Activated CD4-positive, CD25-positive, alpha-beta regulatory T cell treated with anti-CD3 and anti-CD28 coated beads, Interleukin-2, amount 50 U/mL, for 24 hours (primary cell): ENCODE measurements around the gene PPP1R9B.

Source experiments
- ATAC-seq, 2 donors: fragments of 150-1000 bp; cut with Tn5 transposase; one replicate each; pipeline ENCODE4 v1.10.0; 2021; ENCODE audit warnings: mild to moderate bottlenecking in 1 of 2, moderate library complexity in 1 of 2

Gene PPP1R9B

DNA sequence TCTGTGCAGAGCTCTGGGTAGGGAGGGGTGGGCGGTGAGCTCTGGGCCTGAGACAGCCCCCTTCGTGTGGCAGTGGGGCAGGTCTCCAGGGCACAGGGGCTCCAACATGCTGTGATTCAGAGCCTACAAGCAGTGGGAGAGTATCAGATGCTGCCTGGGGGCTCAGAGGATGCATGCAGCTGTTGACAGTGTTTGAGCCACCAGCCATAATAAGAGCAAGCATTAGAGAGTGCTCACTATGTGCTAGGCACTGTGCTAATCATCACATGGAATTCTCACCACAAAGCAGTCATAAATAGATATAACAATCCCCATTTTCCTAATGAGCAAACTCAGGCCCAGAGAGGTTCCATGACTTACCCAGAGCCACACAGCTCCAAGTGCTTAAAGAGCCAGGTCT, 47.2 kb downstream of the PPP1R9B start:
- no peak for ATAC-seq

DNA sequence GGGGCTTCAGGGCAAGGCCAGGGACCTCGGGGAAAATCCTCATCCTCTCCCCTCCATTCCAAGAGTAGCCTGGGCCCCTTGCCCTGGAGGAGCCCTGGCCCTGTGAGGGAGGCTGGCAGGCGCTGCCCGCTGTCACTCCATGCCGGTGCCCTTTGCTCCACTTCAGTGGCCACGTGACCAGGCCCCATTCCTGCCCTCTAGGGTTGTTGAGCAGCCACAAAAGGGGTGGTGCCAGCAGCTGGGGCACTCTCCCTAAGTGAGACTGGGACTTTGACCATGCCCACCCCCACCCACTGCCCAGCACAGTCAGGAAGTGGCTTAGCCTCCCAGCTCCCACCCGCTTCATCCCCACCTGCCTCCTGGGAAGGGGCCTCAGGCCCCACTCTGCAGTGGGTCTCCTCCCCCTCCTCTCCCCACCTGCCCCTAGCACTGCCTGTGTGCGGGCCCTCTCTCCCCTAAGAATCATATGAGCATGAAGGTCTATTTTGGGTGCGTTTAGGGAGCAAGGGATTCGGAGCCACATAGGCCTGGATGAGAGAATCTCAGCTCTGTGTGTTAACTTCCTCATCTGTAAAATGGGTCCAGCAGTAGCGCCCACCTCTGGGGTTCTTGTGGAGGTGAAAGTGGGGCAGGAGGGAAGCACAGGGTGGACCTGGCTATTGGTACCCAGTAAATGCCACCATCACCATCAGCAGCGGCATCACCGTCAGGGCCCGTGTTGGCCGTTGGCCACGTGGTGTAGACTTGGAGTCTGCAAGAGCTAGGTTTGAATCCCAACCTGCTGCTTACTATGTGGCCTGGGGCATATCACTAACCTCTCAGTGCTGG, 48.1 kb downstream of the PPP1R9B start:
- no peak for ATAC-seq

DNA sequence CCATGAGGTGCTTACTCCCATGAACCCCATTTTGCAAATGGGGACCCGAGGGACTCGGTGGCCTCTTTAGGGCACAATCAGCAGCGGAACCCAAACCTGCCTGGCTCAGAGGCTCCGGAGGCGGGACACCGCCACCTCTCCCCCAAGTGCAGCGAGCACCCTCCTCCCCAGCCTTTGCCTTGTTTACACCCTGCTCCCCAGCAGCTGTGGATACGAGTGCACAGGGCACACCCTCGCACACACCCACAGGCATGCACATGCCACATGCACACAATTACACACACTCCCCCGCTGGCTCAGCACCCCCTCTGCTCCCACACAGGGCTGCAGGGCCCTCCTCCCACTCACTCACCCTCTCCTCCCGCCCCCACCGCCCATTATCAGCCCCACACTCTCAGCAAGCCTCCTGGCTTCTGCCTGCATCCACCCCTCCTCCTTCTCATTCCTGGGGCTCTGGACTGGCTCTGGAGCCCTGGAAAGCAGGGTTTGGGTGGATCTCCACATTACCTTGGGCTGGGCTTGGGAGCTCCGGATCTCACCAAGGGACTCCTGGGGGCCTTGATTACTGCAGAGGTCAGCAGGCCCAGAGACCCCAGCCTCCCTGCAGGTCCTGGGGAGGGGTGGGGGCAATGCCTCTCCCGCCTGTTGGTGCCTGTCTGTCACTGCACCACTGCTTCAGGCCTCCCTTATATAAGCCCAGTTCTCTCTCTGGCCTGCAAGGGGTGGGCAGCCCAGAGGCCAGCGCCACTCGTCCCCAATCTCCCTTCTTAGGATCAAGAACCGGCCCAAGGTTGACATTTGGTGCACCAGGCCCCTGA, 48.9 kb downstream of the PPP1R9B start:
- ATAC-seq: no peak

DNA sequence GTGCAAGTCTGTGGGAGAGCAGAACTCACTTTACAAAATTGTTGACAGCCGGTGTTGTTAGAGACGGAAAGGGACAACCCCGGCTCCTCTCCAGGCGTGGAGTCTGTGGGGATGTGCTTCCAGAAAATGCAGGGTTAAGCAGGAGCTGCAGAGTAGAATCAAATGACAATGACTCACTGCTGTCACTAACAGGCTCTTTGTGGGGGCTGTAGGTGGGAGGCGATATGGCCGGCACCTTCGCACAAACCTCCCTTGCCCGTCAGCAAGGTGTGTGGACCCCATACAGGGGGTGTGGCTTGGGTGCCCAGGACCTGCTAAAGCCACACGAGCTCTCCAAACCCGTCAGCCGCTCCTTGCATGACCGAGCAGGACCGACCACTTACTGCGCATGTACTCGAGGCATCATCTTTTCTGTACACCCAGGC, 49.5 kb downstream of the PPP1R9B start:
- no peak for ATAC-seq

DNA sequence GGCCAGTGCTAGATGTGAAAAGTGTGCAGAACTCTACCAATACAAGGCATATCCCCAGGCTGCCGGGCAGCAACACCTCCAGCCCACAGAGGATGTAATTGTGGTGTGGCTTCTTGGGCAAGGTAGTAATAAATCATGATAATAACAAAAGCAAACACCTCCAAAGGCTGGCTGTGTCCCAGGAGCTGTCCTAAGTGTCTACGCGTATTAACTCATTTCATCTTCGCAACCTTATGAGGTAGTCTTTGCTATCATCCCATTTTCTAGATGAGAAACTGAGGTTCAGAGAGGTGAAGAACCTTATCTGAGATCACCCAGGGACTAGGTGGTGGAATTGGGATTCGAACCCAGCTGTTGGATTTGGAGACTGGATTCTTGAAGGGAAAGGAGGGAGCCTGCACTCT, 50.0 kb downstream of the PPP1R9B start:
- no peak for ATAC-seq

DNA sequence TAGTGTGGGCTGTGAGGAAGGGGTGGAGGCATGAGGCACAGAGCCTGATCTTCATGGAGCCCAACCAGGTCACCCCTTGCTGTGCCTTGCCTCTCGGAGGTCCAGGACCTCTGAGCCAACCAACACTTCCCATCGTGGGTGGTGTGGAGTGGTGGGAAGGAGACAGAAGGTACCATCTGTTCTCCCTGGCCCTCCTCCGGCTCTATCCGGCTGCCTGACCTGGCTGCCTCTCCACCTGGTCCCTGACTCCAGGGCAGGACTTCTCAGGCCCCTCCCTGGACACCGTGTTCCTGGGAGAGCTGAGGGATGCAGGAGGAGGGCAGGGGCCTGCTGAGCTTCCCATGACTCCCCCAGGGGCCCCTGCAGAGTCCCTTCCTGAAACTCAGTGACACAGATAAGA, 51.5 kb downstream of the PPP1R9B start:
- ATAC-seq: no peak

DNA sequence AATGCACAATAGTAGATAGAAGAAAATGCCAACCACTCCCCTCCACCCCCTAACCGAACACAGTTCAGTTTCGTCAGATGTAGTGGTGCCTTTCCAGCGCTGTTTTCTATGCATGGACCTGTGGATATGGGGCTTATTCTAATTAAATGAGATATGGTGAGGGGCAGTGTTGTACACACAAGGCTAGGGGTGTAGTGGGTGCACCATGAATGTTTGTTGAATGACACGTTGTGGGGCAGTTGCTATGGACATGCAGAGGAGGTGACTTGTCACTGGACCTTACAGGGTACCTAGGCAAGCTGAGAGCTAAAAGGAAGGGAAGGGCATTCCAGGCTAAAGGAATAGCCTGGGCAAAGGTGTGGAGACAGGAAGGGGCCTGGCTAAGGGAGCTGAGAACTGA, 51.9 kb downstream of the PPP1R9B start:
- ATAC-seq: no peak

DNA sequence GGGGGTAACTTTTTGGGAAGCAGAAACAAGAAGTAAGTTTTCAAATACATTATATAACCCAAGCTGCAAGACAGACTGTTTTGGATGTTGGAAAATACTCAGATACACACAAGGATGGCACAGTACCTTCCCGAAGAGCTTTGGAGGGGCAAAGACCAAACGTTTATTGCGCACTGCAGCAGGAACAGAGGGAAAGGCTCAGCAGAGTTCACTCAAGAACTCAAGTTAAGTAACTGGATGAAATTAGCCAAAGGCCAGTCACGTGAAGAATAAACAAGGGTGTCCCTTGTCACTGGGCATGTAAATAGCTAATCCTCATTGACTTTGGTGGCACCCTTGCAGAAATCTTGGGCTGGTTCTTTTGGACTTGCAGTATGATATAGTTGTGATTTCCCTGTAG, 52.6 kb downstream of the PPP1R9B start:
- ATAC-seq: no peak

DNA sequence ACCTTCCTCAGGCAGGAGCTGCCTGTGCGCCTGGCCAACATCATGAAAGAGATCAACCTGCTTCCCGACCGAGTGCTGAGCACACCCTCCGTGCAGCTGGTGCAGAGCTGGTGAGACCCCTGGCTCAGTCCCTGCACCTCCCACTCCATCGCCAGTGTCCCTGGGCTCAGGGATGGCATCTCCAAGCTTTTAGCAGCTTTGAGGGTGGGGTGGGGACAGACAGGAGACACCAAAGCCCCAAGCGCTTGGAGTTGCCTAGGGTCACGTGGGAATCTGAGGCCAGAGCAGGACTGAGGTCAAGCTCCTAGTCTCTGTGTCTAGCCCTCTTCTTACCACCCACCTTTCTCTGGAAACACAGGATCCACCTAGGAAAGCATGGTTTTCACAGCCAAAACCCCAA, 53.0 kb downstream of the PPP1R9B start:
- no peak for ATAC-seq

DNA sequence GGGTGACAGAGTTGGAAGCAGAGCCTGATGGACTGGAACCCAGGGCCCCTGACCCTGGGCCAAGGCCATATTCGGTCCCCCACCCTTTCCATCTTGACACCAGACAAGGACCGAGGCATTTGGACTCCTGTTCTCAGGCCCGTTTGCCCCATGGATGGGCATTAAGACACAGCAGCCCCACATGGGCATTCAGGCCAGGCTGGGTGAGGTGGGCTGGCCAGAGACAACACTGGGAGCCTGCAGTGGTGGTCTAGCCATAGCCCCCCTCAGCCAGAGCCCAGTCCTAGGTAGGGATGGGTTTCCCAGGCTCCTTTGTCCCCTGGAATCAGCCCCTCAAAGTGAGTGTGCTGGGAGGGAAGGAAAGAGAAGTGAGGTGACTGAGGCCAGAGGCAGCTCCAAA, 53.7 kb downstream of the PPP1R9B start:
- no peak for ATAC-seq

DNA sequence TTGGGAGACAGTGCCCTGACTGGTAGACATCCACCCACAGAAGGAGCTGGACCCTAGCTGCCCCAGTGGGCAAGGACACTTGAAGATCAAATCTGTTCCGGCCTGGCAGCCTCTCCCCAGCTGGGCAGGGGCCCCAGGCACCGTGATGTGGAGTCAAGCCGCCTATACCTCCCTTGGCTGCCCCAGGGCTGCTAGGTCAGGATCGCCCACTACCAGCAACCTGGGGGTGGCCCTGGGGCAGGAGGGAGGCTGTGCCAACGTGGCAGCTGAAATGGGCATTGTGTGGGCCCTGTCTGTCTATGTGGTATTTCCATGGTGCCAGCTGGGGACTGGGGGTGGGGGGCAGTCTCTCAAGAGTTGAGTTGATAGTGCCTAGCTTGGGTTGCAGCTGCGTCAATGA, 54.4 kb downstream of the PPP1R9B start:
- ATAC-seq: no peak

DNA sequence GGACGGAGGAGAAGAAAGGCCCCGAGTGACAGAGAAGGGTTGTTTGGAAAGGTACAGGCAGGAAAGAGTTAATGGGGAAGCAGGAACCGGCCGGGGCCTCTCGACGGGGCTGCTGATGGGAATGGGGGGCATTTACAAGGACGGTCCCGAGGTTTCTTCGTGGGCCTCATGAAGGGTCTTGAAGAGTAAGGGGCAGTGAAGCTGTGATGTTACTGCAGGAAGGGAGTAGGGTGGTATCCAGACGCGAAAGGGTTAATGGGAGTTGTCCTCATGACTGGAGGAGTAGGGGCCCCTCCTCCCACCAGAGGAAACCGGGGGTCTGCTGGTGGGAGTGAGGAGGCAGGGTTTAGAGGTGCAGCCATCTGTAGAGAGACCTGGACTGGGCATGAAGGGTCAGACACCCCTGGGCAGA, 54.8 kb downstream of the PPP1R9B start:
- no peak for ATAC-seq

DNA sequence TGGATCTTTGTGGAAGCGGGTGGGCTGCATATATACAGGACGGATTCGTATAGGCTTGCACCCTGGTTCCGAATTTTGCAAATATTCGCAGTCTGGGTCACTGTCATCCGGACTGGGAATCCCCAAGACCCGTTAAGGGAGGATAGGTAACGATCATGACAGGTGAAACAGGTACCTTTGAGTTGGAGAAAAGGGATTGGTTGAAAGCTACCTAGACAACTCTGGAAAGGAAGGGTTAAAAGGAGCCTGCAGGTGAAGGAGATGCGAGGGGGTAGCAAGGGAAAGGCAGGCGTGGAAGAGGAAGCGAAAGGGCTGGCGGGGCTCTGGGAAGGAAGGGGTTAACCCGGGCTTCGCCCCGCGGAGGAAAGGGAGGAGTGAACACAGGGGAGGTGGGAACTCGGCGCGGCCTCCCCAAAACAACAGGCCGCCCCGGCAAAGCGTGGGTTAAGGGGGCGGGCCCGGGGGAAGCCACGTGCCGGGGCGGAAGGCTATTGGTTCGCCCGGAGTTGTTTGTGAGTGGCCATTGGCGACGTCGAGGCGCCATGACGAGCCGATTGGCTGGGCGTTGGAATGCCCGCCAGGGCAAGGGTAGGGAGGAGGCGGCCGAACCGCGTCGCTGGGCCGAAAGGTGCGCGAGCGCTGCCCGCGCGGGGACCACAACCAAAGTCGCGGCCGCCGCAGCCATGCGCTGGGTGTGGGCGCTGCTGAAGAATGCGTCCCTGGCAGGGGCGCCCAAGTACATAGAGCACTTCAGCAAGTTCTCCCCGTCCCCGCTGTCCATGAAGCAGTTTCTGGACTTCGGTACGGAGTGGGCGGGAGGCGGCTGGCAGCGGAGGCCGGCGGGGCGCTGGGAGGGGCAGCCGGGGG, 55.5 kb downstream of the PPP1R9B start, which contains the start of gene PDK2:
Gene PDK2 (plus strand): TSS at position 599 of the 867 bp plus-strand sequence. CDS start 85 bp downstream, at position 684.
- ATAC-seq: peak; percentile 92 to 93

DNA sequence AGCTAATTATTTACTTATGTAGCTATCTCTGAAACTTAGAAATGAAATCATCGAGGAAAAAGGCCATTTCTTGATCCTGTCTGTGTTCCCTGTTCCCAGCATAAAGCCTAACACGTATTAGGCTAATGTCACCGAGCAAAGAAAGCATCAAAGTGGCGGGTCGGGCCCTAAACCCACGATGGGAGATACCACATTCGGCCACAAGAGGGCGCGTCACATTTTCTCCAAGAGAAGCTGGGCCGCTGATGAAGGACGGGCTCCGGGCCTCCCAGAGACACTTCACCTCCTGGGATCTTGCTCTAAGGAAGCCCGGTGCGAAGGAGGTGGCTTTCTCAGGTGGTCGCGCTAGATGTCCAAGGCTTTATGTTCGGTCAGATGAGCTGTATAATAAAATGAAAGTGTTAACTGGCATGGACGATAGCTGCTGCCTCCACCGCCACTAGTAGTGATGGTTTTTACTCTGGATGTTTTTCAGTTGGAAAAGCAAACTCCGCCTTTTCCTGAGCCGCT, 56.2 kb downstream of the PPP1R9B start:
- peak; percentile 46 to 57 for ATAC-seq

DNA sequence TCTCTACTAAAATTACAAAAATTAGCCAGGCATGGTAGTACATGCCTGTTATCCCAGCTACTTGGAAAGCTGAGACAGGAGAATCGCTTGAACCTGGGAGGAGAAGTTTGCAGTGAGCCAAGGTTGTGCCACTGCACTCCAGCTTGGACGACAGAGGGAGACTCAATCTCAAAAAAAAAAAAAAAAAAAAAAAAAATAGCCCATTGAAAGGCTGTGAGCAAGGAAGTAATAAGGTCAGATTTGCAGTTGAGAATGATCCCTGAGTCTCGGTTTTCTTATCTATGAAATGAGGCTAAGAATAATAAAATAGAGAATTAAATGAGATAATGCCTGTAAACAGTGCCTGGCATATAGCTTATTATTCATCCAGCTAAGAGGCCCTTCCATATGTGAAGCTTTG, 56.7 kb downstream of the PPP1R9B start:
- ATAC-seq: no peak

DNA sequence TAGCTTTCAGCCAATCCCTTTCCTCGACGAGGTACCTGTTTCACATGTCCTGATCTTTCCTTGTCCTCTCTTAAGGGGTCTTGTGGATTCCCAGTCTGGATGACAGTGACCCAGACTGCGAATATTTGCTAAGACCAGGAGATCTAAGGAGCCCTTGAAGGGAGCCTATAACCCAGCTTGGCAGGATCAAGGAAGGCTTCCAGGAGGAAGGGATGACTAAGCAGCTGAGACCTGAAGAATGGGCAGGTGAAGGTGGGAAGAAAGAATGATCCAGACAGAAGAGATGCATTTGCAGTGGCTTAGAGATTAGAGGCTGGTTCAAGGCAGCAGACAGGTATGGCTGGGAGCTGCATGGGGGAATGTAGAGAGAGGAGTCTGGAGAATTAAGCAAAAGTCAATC, 57.2 kb downstream of the PPP1R9B start:
- ATAC-seq: no peak

DNA sequence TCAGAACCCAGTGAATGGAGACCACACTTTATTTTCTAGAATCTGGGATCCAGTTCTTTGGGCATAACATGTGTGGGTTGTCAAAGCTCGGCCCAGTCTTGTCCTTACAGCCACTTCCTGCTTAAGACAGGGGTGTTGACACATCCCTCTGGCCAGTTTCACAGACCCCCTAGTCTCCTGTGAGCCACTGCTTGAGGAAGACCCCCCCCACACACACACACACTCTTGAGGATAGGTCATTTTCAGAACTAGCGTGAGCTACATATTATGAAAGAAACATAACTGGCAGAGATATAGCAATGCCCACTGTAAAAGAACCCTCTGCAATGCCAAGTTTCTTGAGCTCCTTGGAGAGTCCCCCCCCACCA, 58.6 kb downstream of the PPP1R9B start:
- ATAC-seq: no peak

DNA sequence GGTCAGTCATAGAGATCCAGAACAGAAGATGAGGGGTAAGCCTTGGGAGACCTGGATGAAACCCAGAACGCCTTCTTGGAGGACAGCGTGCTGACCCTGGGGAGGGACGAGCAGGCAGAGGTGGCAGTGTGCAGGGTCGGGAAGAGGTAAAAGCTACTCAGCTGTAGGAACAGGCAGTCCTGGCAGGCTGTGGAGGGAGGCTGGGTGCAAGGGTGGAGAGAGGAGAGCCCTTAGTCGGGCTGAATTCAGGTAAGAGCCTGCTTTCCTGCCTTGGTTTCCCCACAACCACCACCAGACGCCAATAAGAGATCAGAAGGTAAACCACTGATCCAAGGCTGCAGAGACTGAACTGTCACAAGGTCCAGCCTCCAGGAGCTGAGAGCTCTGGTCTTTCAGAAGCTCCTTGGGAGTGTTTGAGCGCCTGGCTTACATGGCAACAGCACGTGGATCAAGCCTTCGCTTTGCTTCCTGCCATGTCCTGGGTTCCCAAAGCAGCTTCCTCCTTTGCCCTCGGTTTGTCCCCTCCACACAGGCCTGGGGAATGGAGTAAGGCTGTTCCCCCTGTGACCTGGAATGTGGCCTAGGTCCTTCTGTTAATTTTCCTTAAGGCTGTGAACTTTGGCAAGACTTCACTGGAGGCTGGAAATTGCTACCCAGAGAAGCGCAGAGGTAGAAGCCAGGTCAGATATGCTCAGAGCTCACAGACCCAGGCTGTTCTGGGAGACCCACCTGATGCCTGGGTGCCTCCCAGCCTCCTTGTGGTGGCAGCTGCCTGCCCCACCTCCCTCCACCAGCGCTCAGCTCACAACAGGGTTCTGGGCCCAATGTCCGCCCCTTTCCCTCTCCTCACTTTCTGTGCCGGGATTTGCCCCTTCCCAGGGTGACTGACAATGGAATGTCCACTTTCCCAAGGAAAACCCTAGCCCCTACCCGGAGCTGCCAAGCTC, 59.2 kb downstream of the PPP1R9B start:
- no peak for ATAC-seq

DNA sequence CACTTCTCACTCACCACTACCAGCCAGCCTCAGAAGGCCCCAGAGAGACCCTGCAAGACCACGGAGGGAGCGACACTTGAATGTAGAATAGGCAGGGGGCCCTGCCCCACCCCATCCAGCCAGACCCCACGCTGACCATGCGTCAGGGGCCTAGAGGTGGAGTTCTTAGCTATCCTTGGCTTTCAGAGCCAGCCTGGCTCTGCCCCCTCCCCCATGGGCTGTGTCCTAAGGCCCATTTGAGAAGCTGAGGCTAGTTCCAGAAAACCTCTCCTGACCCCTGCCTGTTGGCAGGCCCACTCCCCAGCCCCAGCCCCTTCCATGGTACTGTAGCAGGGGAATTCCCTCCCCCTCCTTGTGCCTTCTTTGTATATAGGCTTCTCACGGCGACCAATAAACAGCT, 60.4 kb downstream of the PPP1R9B start:
- no peak for ATAC-seq

DNA sequence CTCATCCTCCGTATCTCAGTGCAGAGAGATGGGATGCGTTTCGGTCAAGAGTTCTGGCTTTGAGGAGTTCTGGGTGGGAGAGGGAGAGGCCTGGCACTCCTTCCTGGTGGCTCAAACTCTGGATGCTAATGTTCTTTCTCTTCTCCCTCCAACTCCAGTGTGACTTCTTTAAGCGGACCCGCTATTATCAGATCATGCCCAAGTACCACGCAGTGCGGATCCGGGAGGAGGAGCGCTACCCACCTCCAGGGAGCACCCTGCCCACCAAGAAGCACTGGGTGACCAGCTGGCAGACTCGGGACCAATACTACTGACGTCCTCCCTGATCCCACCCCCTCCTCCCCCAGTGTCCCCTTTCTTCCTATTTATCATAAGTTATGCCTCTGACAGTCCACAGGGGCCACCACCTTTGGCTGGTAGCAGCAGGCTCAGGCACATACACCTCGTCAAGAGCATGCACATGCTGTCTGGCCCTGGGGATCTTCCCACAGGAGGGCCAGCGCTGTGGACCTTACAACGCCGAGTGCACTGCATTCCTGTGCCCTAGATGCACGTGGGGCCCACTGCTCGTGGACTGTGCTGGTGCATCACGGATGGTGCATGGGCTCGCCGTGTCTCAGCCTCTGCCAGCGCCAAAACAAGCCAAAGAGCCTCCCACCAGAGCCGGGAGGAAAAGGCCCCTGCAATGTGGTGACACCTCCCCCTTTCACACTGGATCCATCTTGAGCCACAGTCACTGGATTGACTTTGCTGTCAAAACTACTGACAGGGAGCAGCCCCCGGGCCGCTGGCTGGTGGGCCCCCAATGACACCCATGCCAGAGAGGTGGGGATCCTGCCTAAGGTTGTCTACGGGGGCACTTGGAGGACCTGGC, 61.3 kb downstream of the PPP1R9B start:
- no peak for ATAC-seq
